Kidney (tissue), 14 donors: Measurements from ENCODE around the gene APOE. TPM values are rescaled to one million over a fixed set of nuclear protein-coding genes. Genes with fewer than 3 reads are reported as not detected.
"Not testable (repeated sequence)": the region's sequence is repeated elsewhere in the genome, so short reads cannot be mapped to it uniquely, and the experiment has no call there.

Experiments used
- DNase-seq, 5 donors: peaks; one replicate each; pipeline ENCODE4 v3.0.0-alpha.2; 2013 to 2020
- FAIRE-seq: peaks from 2 replicates; lab custom pipeline; 2012; peaks lifted over from hg19 to GRCh38; lab: Jason Lieb, UNC
- H3K27ac ChIP-seq, 2 donors: one replicate each; pipeline ENCODE4 v1.7.0; 2013; ENCODE audit warnings: low read depth in 2 of 2, low read length in 2 of 2, inconsistent platforms in 1 of 2
- H3K27me3 ChIP-seq: one replicate; pipeline ENCODE4 v1.7.1; 2013; ENCODE audit warnings: low read length, inconsistent platforms; ENCODE audit not compliant: control insufficient read depth, insufficient read depth
- H3K36me3 ChIP-seq, 3 donors: one replicate each; pipeline versions ENCODE4 v1.7.0 to v1.7.1; 2013; ENCODE audit warnings: low read length in 3 of 3, control low read depth in 1 of 3, inconsistent platforms in 1 of 3; ENCODE audit not compliant: insufficient read depth in 3 of 3, control insufficient read depth in 2 of 3
- H3K4me1 ChIP-seq, 3 donors: one replicate each; pipeline versions ENCODE4 v1.7.0 to v1.7.1; 2013; ENCODE audit warnings: low read length in 3 of 3, inconsistent platforms in 1 of 3, low read depth in 1 of 3; ENCODE audit not compliant: control insufficient read depth in 2 of 3, insufficient read depth in 2 of 3
- H3K4me3 ChIP-seq, 3 donors: one replicate each; pipeline versions ENCODE4 v1.7.0 to v1.8.1; 2013; ENCODE audit warnings: low read length in 3 of 3, control low read depth in 1 of 3, inconsistent platforms in 1 of 3
- H3K9ac ChIP-seq, 3 donors: one replicate each; pipeline versions ENCODE4 v1.7.0 to v1.7.1; 2013; ENCODE audit warnings: low read length in 3 of 3, control low read depth in 1 of 3, inconsistent platforms in 1 of 3
- H3K9me3 ChIP-seq, 3 donors: one replicate each; pipeline versions ENCODE4 v1.7.0 to v1.7.1; 2013; ENCODE audit warnings: low read length in 3 of 3, control low read depth in 1 of 3, inconsistent platforms in 1 of 3; ENCODE audit not compliant: control insufficient read depth in 2 of 3, insufficient read depth in 1 of 3
- CTCF ChIP-seq: IDR thresholded peaks from 3 replicates; pipeline ENCODE4 v1.5.1; 2012; ENCODE audit warnings: mild to moderate bottlenecking, moderate library complexity, borderline replicate concordance; ENCODE audit not compliant: insufficient read depth; ENCODE audit errors: extremely low read depth
- intact Hi-C: fragments of 100-400 bp; cut with DNase I; formaldehyde crosslinking; loops from one replicate; pipeline ENCODE4 v1.11.1; 2022
- polyA plus RNA-seq: library from polyadenylated mRNA; stranded (reverse); fragments of 350-450 nt; fragmentation: Illumina TruSeq; extraction: RNeasy Lipid Tissue Mini Kit (QIAGEN cat#74804); gene quantifications from one replicate; pipeline ENCODE4 v1.2.3, GENCODE V29; 2014; ENCODE audit warnings: low read depth, low replicate concordance; ENCODE audit not compliant: insufficient read depth
- total RNA-seq: library from RNA; stranded (reverse); fragmentation: NEBNext Ultra II Directional; extraction: Animal tissue kit (Norgen Biotek cat#: 25700); gene quantifications from one replicate; pipeline ENCODE4 v1.2.1, GENCODE V29; 2021
- donor health status: control.
- donor health status: control.
- donor health status: control.
- donor health status: control.
- donor health status: control.
- donor health status: DM: yes; HTN: yes; CAD: no.
- donor health status: Normal renal cell carcinoma (clear cell type).

APOE gene
- total and polyA plus RNA-seq, 2 donors from 2014 or later: 122 to 2,837 TPM

- DNase-seq (no peak), FAIRE-seq (no peak)
- Histone ChIP-seq H3K27me3 (no peaks in the 10 kb centered on the region), H3K4me1 (peaks cover 0 to 7% (median 0%) of the 10 kb centered on the region in 3 donors), H3K9me3 (no peaks in the 10 kb centered on the region), H3K36me3 (peaks cover 0 to 2% (median 0%) of the 10 kb centered on the region in 3 donors), H3K4me3 (no peak overlapping the region), H3K9ac (no peak overlapping the region), H3K27ac (no peak overlapping the region)
- no peak for TF ChIP-seq CTCF
- intact Hi-C loops: no loop called here
Observed at GRCh38 chr19:44857837-44858236, 47.8 kb upstream of the APOE start.

GRCh38 chr19:44861576-44861975 is 44.0 kb upstream of the APOE start:
- H3K9me3 ChIP-seq, H3K36me3 ChIP-seq, DNase-seq, FAIRE-seq, H3K9ac ChIP-seq, H3K4me1 ChIP-seq, H3K4me3 ChIP-seq, H3K27ac ChIP-seq, H3K27me3 ChIP-seq, intact Hi-C loops: not testable (repeated sequence)

- intact Hi-C loops: no loop called here
- peaks cover 4 to 11% (median 8%) of the 10 kb centered on the region in 3 donors for H3K36me3 ChIP-seq
- H3K27me3 ChIP-seq: no peaks in the 10 kb centered on the region
- H3K9ac ChIP-seq: no peak overlapping the region
- DNase-seq (no peak), FAIRE-seq (no peak)
- TF ChIP-seq CTCF: no peak
- H3K9me3 ChIP-seq: no peaks in the 10 kb centered on the region
- no peaks in the 10 kb centered on the region for H3K4me1 ChIP-seq
- no peak overlapping the region for H3K27ac ChIP-seq
- H3K4me3 ChIP-seq: no peak overlapping the region
Observed at GRCh38 chr19:44863990-44864389, 41.6 kb upstream of the APOE start.

- TF ChIP-seq CTCF: no peak
- intact Hi-C loops: no loop called here
- DNase-seq (no peak), FAIRE-seq (no peak)
- H3K27ac ChIP-seq: no peak overlapping the region
- H3K27me3 ChIP-seq: no peaks in the 10 kb centered on the region
- H3K36me3 ChIP-seq: peaks cover 4 to 11% (median 8%) of the 10 kb centered on the region in 3 donors
- H3K9ac ChIP-seq: no peak overlapping the region
- H3K4me3 ChIP-seq: no peak overlapping the region
- no peaks in the 10 kb centered on the region for H3K9me3 ChIP-seq
- no peaks in the 10 kb centered on the region for H3K4me1 ChIP-seq
Observed at GRCh38 chr19:44865196-44865767, 40.3 kb upstream of the APOE start.
